RWPE1 (cell line): Measurements from ENCODE around the gene KLF4.

ENCODE experiments used
- CTCF ChIA-PET: fragments of 350-600 bp; sonication (Branson Sonifier 250); formaldehyde crosslinking; extraction: SDS; loops from one replicate; lab custom pipeline; 2021; lab: Yijun Ruan, JAX
- POLR2A ChIA-PET: fragments of 400-600 bp; formaldehyde crosslinking; extraction: SDS; loops from one replicate; lab custom pipeline; 2020; ENCODE audit warnings: antibody characterized with exemption; ENCODE audit not compliant: low non-redundant PET; lab: Yijun Ruan, JAX
- DNase-seq: peaks from one replicate; pipeline ENCODE4 v3.0.0; 2012; ENCODE audit warnings: low spot score
- H3K27ac ChIP-seq: fragments of 450-650 bp; 2 replicates; pipeline ENCODE4 v1.5.1; 2017
- TF ChIP-seq, protein P1 (sequence below): fragments of 450-650 bp; conservative IDR thresholded peaks from 2 replicates; pipeline ENCODE4 v1.5.1; 2017; ENCODE audit warnings: low read depth, mild to moderate bottlenecking

The KLF4 gene

GRCh38 chr9:107455425-107456135 lies 34.0 kb downstream of the KLF4 start:
- POLR2A ChIA-PET: no interaction called here
- DNase-seq: no peak
- TF ChIP-seq, protein P1, sequence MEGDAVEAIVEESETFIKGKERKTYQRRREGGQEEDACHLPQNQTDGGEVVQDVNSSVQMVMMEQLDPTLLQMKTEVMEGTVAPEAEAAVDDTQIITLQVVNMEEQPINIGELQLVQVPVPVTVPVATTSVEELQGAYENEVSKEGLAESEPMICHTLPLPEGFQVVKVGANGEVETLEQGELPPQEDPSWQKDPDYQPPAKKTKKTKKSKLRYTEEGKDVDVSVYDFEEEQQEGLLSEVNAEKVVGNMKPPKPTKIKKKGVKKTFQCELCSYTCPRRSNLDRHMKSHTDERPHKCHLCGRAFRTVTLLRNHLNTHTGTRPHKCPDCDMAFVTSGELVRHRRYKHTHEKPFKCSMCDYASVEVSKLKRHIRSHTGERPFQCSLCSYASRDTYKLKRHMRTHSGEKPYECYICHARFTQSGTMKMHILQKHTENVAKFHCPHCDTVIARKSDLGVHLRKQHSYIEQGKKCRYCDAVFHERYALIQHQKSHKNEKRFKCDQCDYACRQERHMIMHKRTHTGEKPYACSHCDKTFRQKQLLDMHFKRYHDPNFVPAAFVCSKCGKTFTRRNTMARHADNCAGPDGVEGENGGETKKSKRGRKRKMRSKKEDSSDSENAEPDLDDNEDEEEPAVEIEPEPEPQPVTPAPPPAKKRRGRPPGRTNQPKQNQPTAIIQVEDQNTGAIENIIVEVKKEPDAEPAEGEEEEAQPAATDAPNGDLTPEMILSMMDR: no peak
- no peak overlapping the region for H3K27ac ChIP-seq
- CTCF ChIA-PET: no interaction called here

DNA sequence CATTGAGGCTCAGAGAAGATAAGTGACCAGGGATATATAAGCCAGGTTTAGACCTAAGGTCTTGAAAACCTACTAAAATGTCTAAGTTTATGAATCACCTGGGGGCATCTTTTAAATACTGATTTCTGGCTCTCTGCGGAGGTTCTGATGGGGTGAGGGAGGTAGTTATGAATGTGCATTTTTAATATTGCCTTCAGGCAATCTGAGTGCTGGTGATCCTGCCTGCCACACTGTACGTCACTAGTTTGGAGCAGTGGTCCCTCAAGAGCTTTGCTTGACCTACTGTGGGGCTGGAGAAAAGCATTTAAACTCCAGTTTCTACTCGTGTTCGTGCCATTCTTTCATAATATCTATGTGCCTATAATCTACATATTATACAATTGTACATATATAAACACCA lies 36.1 kb downstream of the KLF4 start:
- ChIA-PET POLR2A (no interaction called here), CTCF (interaction anchor here (0.6 to 0.8 kb wide), 2 partner anchors 15 to 28 kb away, joined by 3 to 4 read pairs; no protein-coding TSS in a partner anchor)
- TF ChIP-seq, protein P1: no peak
- H3K27ac ChIP-seq: no peak overlapping the region
- DNase-seq: no peak

- DNase-seq: no peak
- TF ChIP-seq, protein P1: no peak
- ChIA-PET POLR2A (no interaction called here), CTCF (interaction anchor here (0.7 to 1.3 kb wide), 2 partner anchors 22 to 26 kb away, joined by 3 read pairs; no protein-coding TSS in a partner anchor)
- H3K27ac ChIP-seq: no peak overlapping the region
Observed at GRCh38 chr9:107447834-107448233, 41.7 kb downstream of the KLF4 start.

GRCh38 chr9:107447081-107447480 lies 42.5 kb downstream of the KLF4 start:
- ChIA-PET CTCF (no interaction called here), POLR2A (no interaction called here)

DNA sequence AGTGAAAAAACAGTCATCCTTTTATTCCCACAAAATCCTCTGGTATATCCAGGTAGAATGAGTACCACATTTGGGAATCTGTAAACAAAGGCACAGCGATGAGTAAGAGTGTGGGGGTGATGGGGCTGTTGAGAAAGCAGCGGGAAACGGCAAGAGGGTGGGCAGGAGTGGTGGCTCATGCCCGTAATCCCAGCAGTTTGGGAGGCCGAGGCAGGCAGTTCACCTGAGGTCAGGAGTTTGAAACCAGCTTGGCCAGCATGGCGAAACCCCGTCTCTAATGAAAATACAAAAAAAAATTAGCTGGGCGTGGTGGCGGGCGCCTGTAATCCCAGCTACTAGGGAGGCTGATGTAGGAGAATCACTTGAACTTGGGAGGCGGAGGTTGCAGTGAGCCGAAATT lies 43.1 kb downstream of the KLF4 start:
- H3K27ac ChIP-seq: no peak overlapping the region
- POLR2A ChIA-PET: no interaction called here
- CTCF ChIA-PET: interaction anchor here (1.7 kb wide), 1 partner anchor 21 kb away, joined by 5 read pairs; no protein-coding TSS in a partner anchor
- no peak for DNase-seq
- TF ChIP-seq, protein P1: no peak

More at GRCh38 chr9:107447081-107447480, 42.5 kb downstream of the KLF4 start:
- H3K27ac ChIP-seq: no peak overlapping the region
- TF ChIP-seq, protein P1: no peak
- DNase-seq: no peak

DNA sequence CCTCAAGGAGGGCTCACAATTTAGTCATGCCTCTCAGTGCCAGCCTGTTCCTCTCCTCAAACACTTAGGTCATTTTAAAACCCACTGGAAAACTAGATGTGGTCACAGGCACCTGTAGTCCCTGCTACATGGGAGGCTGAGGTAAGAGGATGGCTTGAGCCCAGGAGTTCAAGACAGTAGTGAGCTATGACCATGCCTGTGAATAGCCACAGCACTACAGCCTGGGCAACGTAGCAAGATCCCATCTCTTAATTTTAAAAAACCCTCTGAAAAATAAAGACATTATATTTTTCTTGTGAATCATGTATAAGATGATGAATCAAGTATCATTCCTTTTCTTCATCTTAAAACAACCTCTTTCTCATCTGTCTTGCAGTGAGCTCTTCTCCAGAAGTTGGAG lies 45.8 kb downstream of the KLF4 start:
- H3K27ac ChIP-seq: no peak overlapping the region
- CTCF ChIA-PET: interaction anchor here (0.6 to 1.1 kb wide), 3 partner anchors 19 to 24 kb away, joined by 3 to 4 read pairs (median 3); no protein-coding TSS in a partner anchor
- no peak for DNase-seq
- TF ChIP-seq, protein P1: no peak
- POLR2A ChIA-PET: no interaction called here
